ENCODE data around the gene OR12D2. TPM values are rescaled to one million over a fixed set of nuclear protein-coding genes. Genes with fewer than 3 reads are reported as not detected.
"Not testable (repeated sequence)": the region's sequence is repeated elsewhere in the genome, so short reads cannot be mapped to it uniquely, and the experiment has no call there.

OR12D2 gene
- total RNA-seq, 1 donor from 2014 or later: not detected

GRCh38 chr6:29419516-29419915 lies 24.1 kb downstream of the OR12D2 start:
- TF ChIP-seq CTCF (IDR thresholded peaks at IDR 0.05; ENCODE audit: unreplicated experiment): no peak
- Mint-ChIP-seq H3K27ac (no peak overlapping the region), H3K9me3 (ENCODE audit: low read depth) (no peaks in the 10 kb centered on the region), H3K36me3 (ENCODE audit: insufficient read depth) (no peaks in the 10 kb centered on the region), H3K4me1 (ENCODE audit: low read depth) (no peaks in the 10 kb centered on the region), H3K4me3 (ENCODE audit: low read depth) (no peak overlapping the region), H3K27me3 (peaks cover 9% of the 10 kb centered on the region)
- no peak for DNase-seq (ENCODE audit: low spot score, unreplicated experiment)

- H3K9me3 Mint-ChIP-seq (ENCODE audit: low read depth): peaks cover 5% of the 10 kb centered on the region
- H3K4me1 Mint-ChIP-seq (ENCODE audit: low read depth): no peaks in the 10 kb centered on the region
- no peak overlapping the region for H3K27ac Mint-ChIP-seq
- no peak for TF ChIP-seq CTCF (IDR thresholded peaks at IDR 0.05; ENCODE audit: unreplicated experiment)
- no peak for DNase-seq (ENCODE audit: low spot score, unreplicated experiment)
- no peaks in the 10 kb centered on the region for H3K36me3 Mint-ChIP-seq (ENCODE audit: insufficient read depth)
- H3K27me3 Mint-ChIP-seq: peaks cover 30% of the 10 kb centered on the region
- no peak overlapping the region for H3K4me3 Mint-ChIP-seq (ENCODE audit: low read depth)
Measured at GRCh38 chr6:29424168-29424567, 28.7 kb downstream of the OR12D2 start.

GRCh38 chr6:29424575-29424974 lies 29.1 kb downstream of the OR12D2 start:
- H3K27me3 Mint-ChIP-seq: peaks cover 34% of the 10 kb centered on the region
- no peaks in the 10 kb centered on the region for H3K36me3 Mint-ChIP-seq (ENCODE audit: insufficient read depth)
- no peak overlapping the region for H3K27ac Mint-ChIP-seq
- no peak overlapping the region for H3K4me3 Mint-ChIP-seq (ENCODE audit: low read depth)
- H3K4me1 Mint-ChIP-seq (ENCODE audit: low read depth): no peaks in the 10 kb centered on the region
- no peak for TF ChIP-seq CTCF (IDR thresholded peaks at IDR 0.05; ENCODE audit: unreplicated experiment)
- DNase-seq (ENCODE audit: low spot score, unreplicated experiment): no peak
- peaks cover 5% of the 10 kb centered on the region for H3K9me3 Mint-ChIP-seq (ENCODE audit: low read depth)

- Mint-ChIP-seq H3K27ac (no peak overlapping the region), H3K9me3 (ENCODE audit: low read depth) (peaks cover 5% of the 10 kb centered on the region), H3K4me3 (ENCODE audit: low read depth) (no peak overlapping the region)
Measured at GRCh38 chr6:29425075-29425474, 29.6 kb downstream of the OR12D2 start.

GRCh38 chr6:29426654-29427053 lies 31.2 kb downstream of the OR12D2 start:
- no peak for DNase-seq (ENCODE audit: low spot score, unreplicated experiment)
- Mint-ChIP-seq H3K9me3 (ENCODE audit: low read depth) (peaks cover 5% of the 10 kb centered on the region), H3K4me3 (ENCODE audit: low read depth) (no peak overlapping the region), H3K4me1 (ENCODE audit: low read depth) (no peaks in the 10 kb centered on the region), H3K27me3 (peaks cover 41% of the 10 kb centered on the region), H3K36me3 (ENCODE audit: insufficient read depth) (no peaks in the 10 kb centered on the region), H3K27ac (no peak overlapping the region)
- no peak for TF ChIP-seq CTCF (IDR thresholded peaks at IDR 0.05; ENCODE audit: unreplicated experiment)

More at GRCh38 chr6:29425075-29425474, 29.6 kb downstream of the OR12D2 start:
- no peaks in the 10 kb centered on the region for H3K36me3 Mint-ChIP-seq (ENCODE audit: insufficient read depth)
- no peaks in the 10 kb centered on the region for H3K4me1 Mint-ChIP-seq (ENCODE audit: low read depth)
- TF ChIP-seq CTCF (IDR thresholded peaks at IDR 0.05; ENCODE audit: unreplicated experiment): no peak
- no peak for DNase-seq (ENCODE audit: low spot score, unreplicated experiment)
- peaks cover 35% of the 10 kb centered on the region for H3K27me3 Mint-ChIP-seq

GRCh38 chr6:29436730-29437129 lies 41.3 kb downstream of the OR12D2 start:
- H3K4me1 Mint-ChIP-seq (ENCODE audit: low read depth); H3K4me3 Mint-ChIP-seq (ENCODE audit: low read depth); H3K27ac Mint-ChIP-seq; H3K9me3 Mint-ChIP-seq (ENCODE audit: low read depth); H3K36me3 Mint-ChIP-seq (ENCODE audit: insufficient read depth); DNase-seq (ENCODE audit: low spot score, unreplicated experiment): not testable (repeated sequence)
- H3K27me3 Mint-ChIP-seq: peaks cover 28% of the 10 kb centered on the region

Measured in progenitor cell of endocrine pancreas (in vitro differentiated cells).